Measurements from ENCODE around the gene RIOK3. TPM values are rescaled to one million over a fixed set of nuclear protein-coding genes. Genes with fewer than 3 reads are reported as not detected.
A peak's percentile ranks its signal among the peaks of the same experiment; 100 is the strongest.

The RIOK3 gene
- total and polyA plus RNA-seq, 2 of the 4 experiments (the other 2 are of a cell fraction), result 21.5 to 38.9 TPM

- ATAC-seq (ENCODE audit: low read depth) (no peak; the same call in 1 of the 2 replicates), DNase-seq (peak; percentile 16)
- peaks cover 3 to 24% of the 10 kb centered on the region in 2 experiments for H3K79me1 ChIP-seq (ENCODE audit: low read depth in 1 of 2, low read length in 2 of 2)
- no peak overlapping the region for H4K8ac ChIP-seq (ENCODE audit: low read depth in 2 of 2, low read length in 2 of 2)
- no peak overlapping the region for H3K56ac ChIP-seq (ENCODE audit: extremely low read depth, insufficient read depth, low read length)
- peak overlapping the region; percentile 35; the same call in 1 of the 2 replicates for H3K14ac ChIP-seq (replicated peaks; ENCODE audit: low read depth, low read length)
- H2BK5ac ChIP-seq (ENCODE audit: low read depth, low read length, poor library complexity, severe bottlenecking), result no peak overlapping the region
- intact Hi-C loops (cut with micrococcal nuclease), result no loop called here
- peaks cover 8% of the 10 kb centered on the region for H4K20me1 ChIP-seq (ENCODE audit: insufficient read depth, low read length)
- H3K4ac ChIP-seq (ENCODE audit: low read depth, low read length), result no peak overlapping the region
- peak overlapping the region; percentile 13 for H2AK9ac ChIP-seq (replicated peaks; ENCODE audit: low read depth, low read length, poor library complexity)
- no peak overlapping the region for H3K18ac ChIP-seq (ENCODE audit: low read depth, low read length)
- H3K23ac ChIP-seq (ENCODE audit: low read depth, low read length), result peak overlapping the region; percentile 23; the same call in 1 of the 2 replicates
- CTCF ChIA-PET, result interaction anchor here (0.6 kb wide), 1 partner anchor 1888 kb away, joined by 6 read pairs; no protein-coding TSS in a partner anchor
- TF ChIP-seq MXI1 (IDR thresholded peaks at IDR 0.05; ENCODE audit: borderline replicate concordance, low read depth, low read length) (no peak), CEBPB (IDR thresholded peaks at IDR 0.05; ENCODE audit: low read depth, low read length) (peak; percentile 88)
- no peaks in the 10 kb centered on the region for H3K9me3 ChIP-seq (ENCODE audit: control insufficient read depth, insufficient read depth, low read length)
- no peak overlapping the region for H3K9ac ChIP-seq (ENCODE audit: low read depth, low read length)
- peak overlapping the region; percentile 14 for H2AFZ ChIP-seq (replicated peaks; ENCODE audit: low read length, poor library complexity)
- H4K91ac ChIP-seq (ENCODE audit: insufficient read depth, low read depth, low read length), result peak overlapping the region; percentile 2; the same call in 1 of the 2 replicates
- H3K9me1 ChIP-seq (ENCODE audit: insufficient read depth, low read length), result peaks cover 9% of the 10 kb centered on the region; the same call in 1 of the 2 replicates
- H2AK5ac ChIP-seq (ENCODE audit: low read depth, low read length), result no peak overlapping the region
- POLR2A ChIA-PET (ENCODE audit: unreplicated experiment), result no interaction called here
- H2BK15ac ChIP-seq (ENCODE audit: low read depth, low read length), result no peak overlapping the region
- no peak overlapping the region for H2BK120ac ChIP-seq (ENCODE audit: low read depth, low read length)
- no peak overlapping the region for H3K27ac ChIP-seq (ENCODE audit: insufficient read depth, low read length)
- in situ Hi-C loops (cut with MboI; ENCODE audit: low sequenced_read_pairs), result no loop called here
- H3K4me3 ChIP-seq (ENCODE audit: insufficient read depth, low read depth, low read length), result no peak overlapping the region
- peaks cover 7% of the 10 kb centered on the region for H3K4me1 ChIP-seq (ENCODE audit: control insufficient read depth, insufficient read depth, low read length)
- no peak overlapping the region for H3K4me2 ChIP-seq (ENCODE audit: low read depth, low read length)
- WGBS, 2 experiments (ENCODE audit: extremely low coverage in 2 of 2, insufficient read length in 1 of 2), result 74% methylated on average over 3 of the region's 4 CpGs; no CpG with 5 or more reads in 1 of the 2 experiments
- dilution Hi-C loops (cut with HindIII; ENCODE audit: low sequenced_read_pairs, unreplicated experiment), result no loop called here
- H4K5ac ChIP-seq (ENCODE audit: low read depth, low read length), result no peak overlapping the region
- no TSS peak for BruUV-seq (replicated peaks)
- H3K27me3 ChIP-seq (ENCODE audit: control insufficient read depth, insufficient read depth, low read length), result no peaks in the 10 kb centered on the region
- no peaks in the 10 kb centered on the region for H3K36me3 ChIP-seq (ENCODE audit: control insufficient read depth, insufficient read depth, low read length)
- H2BK20ac ChIP-seq (ENCODE audit: low read depth, low read length), result no peak overlapping the region
Observed at GRCh38 chr18:23422751-23423418, 30.2 kb upstream of the RIOK3 start.
